BLaER1 treated with 17β-estradiol and CSF1 and Interleukin-3, amounts not matched to agents 10 nM and 100 nM (cell line): ENCODE results near the gene TM4SF5.
A peak's percentile ranks its signal among the peaks of the same experiment; 100 is the strongest.

Source experiments
- H3K27ac ChIP-seq, 11 experiments: shearing (Covaris generic); formaldehyde crosslinking; 2 replicates each; pipeline ENCODE4 v1.8.1; 2022
- H3K27me3 ChIP-seq, 11 experiments: shearing (Covaris generic); formaldehyde crosslinking; 2 replicates each; pipeline ENCODE4 v1.8.1; 2022
- H3K36me3 ChIP-seq, 11 experiments: shearing (Covaris generic); formaldehyde crosslinking; 2 replicates each; pipeline ENCODE4 v1.8.1; 2022
- H3K4me1 ChIP-seq, 10 experiments: shearing (Covaris generic); formaldehyde crosslinking; 2 replicates each; pipeline ENCODE4 v1.8.1; 2022
- H3K4me2 ChIP-seq, 11 experiments: shearing (Covaris generic); formaldehyde crosslinking; 2 replicates each; pipeline ENCODE4 v1.8.1; 2022
- H3K4me3 ChIP-seq, 10 experiments: shearing (Covaris generic); formaldehyde crosslinking; 2 replicates each; pipeline ENCODE4 v1.8.1; 2022
- H3K9ac ChIP-seq, 11 experiments: shearing (Covaris generic); formaldehyde crosslinking; 2 replicates each; pipeline ENCODE4 v1.8.1; 2022
- H3K9me3 ChIP-seq, 11 experiments: shearing (Covaris generic); formaldehyde crosslinking; replicated peaks in 1 of 11; 2 replicates each; pipeline ENCODE4 v1.8.1; 2022
- H4K20me1 ChIP-seq, 11 experiments: shearing (Covaris generic); formaldehyde crosslinking; 2 replicates each; pipeline ENCODE4 v1.8.1; 2022
- Cebpa-rat ChIP-seq, 11 experiments: shearing (Covaris generic); IDR thresholded peaks; 2 replicates each; pipeline ENCODE4 v1.8.1; 2022

The TM4SF5 gene

DNA sequence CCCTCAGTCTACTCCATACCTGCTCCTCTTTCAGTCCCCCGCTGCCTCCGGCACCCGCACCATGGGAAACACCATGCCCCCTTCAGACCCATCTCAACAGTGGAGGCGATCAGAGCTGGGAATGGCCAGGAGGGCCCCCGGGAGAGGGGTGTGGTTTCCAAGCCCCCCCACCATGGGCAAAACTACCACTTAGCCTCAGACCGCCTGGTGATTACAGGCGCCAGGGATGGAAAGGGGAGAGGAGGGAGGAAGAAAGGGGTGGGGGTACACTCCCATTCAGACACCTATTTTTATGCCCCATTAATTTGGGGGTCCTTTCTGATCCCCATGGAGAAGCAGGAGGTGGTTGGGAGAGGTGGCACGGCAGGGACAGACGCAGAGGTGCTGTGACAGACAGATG lies 30.5 kb downstream of the TM4SF5 start, which contains the start of gene C17orf114:
C17orf114 (minus strand) TSS at position 101 of the 400 bp plus-strand sequence.
- no peak within 1 kb of the TSS for H3K4me2 ChIP-seq
- peaks cover 22 to 33% (median 27%) of the 10 kb centered on the region in 11 experiments for H3K36me3 ChIP-seq
- H3K4me3 ChIP-seq, result no peak within 1 kb of the TSS
- H3K9me3 ChIP-seq, result no peaks in the 10 kb centered on the region
- no peak within 1 kb of the TSS for H3K27ac ChIP-seq
- no peaks in the 10 kb centered on the region for H3K27me3 ChIP-seq
- no peak for TF ChIP-seq Cebpa-rat (IDR thresholded peaks at IDR 0.05)
- H3K4me1 ChIP-seq, result peaks cover 2 to 14% (median 10%) of the 10 kb centered on the region in 10 experiments
- H3K9ac ChIP-seq, result peak within 1 kb of the TSS in 1 of 11 experiments; percentile 29; a peak in 2 of 22 replicates
- H4K20me1 ChIP-seq, result peaks cover 0 to 6% (median under 1%) of the 10 kb centered on the region in 11 experiments; a peak in 6 of 22 replicates

DNA sequence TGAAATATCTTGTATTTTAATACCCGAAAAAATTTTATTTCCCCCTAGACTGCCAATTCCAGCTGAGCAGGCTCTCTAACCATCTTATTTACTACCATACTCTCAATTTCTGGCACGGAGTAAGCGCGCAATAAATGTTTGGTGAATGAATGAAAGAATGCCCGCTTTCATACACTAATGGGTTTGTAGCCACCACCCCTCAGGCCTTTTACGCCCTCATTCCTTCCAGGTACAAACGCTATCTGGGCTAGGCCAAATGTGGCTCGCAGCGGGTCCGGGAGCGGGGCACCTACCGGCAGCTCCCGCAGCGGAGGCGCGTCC lies 34.7 kb downstream of the TM4SF5 start:
- TF ChIP-seq Cebpa-rat (IDR thresholded peaks at IDR 0.05), result no peak
- Histone ChIP-seq H3K27ac (peak overlapping the region; percentile 55 to 82 (median 74)), H3K36me3 (peaks cover 0 to 27% (median 9%) of the 10 kb centered on the region in 11 experiments; a peak in 11 of 22 replicates), H3K4me1 (peaks cover 28 to 42% (median 37%) of the 10 kb centered on the region in 10 experiments), H4K20me1 (peaks cover 0 to 27% (median 10%) of the 10 kb centered on the region in 11 experiments; a peak in 11 of 22 replicates), H3K4me3 (peak overlapping the region; percentile 77 to 93 (median 84)), H3K9me3 (no peaks in the 10 kb centered on the region), H3K4me2 (peak overlapping the region; percentile 84 to 98 (median 93)), H3K9ac (peak overlapping the region; percentile 84 to 91 (median 87)), H3K27me3 (no peaks in the 10 kb centered on the region)

DNA sequence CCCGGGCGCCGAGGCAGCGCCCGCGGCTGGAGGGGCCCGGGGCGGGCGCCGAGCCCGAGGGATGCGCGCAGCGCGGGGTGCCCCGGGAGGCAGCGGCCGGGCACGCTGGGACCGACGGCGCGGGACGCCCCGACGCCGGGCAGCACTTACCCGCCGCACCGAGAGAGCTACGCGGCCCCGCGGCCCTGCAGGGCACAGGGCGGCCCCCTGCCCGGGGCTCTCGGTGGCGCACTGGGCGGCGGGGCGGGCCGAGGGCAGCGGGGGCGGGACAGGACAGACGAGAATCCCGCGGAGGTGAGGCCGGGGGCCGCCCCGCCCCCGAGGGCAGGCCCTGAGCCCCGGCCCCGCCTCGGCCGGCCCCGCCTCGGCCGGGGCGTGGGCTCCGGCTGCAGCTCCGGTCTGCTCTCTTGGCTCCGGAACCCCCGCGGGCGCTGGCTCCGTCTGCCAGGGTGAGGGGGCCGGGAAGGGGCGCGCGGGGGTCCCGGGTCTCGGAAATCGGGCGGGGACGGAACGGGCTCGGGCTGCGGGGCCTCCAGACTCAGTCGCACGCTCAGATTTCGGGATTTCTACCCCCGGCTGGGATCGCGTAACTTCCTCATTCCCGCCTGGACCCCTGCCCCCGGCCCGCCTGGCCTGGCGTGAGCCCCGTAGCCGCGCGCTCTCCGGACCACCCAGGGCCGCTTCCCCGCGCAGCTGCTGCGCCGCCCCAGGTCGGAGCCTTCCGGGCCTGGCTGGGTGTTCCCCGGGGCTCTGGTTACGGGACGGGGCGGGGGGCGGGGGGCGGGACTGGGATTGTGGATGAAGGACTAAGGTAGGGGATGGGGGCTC lies 35.3 kb downstream of the TM4SF5 start, which contains the start of gene PLD2:
PLD2 (plus strand) TSS at position 376 of the 828 bp plus-strand sequence. CDS start 621 bp downstream, outside the sequence.
- Histone ChIP-seq H3K9me3 (no peaks in the 10 kb centered on the region), H3K27me3 (no peaks in the 10 kb centered on the region), H3K4me3 (peak within 1 kb of the TSS; percentile 77 to 93 (median 84)), H3K27ac (peak within 1 kb of the TSS; percentile 57 to 82 (median 74)), H3K4me1 (peaks cover 28 to 42% (median 38%) of the 10 kb centered on the region in 10 experiments), H4K20me1 (peaks cover 0 to 27% (median 10%) of the 10 kb centered on the region in 11 experiments; a peak in 11 of 22 replicates), H3K9ac (peak within 1 kb of the TSS; percentile 84 to 91 (median 87)), H3K4me2 (peak within 1 kb of the TSS; percentile 89 to 99 (median 94)), H3K36me3 (peaks cover 0 to 33% (median 9%) of the 10 kb centered on the region in 11 experiments; a peak in 11 of 22 replicates)
- no peak for TF ChIP-seq Cebpa-rat (IDR thresholded peaks at IDR 0.05)

DNA sequence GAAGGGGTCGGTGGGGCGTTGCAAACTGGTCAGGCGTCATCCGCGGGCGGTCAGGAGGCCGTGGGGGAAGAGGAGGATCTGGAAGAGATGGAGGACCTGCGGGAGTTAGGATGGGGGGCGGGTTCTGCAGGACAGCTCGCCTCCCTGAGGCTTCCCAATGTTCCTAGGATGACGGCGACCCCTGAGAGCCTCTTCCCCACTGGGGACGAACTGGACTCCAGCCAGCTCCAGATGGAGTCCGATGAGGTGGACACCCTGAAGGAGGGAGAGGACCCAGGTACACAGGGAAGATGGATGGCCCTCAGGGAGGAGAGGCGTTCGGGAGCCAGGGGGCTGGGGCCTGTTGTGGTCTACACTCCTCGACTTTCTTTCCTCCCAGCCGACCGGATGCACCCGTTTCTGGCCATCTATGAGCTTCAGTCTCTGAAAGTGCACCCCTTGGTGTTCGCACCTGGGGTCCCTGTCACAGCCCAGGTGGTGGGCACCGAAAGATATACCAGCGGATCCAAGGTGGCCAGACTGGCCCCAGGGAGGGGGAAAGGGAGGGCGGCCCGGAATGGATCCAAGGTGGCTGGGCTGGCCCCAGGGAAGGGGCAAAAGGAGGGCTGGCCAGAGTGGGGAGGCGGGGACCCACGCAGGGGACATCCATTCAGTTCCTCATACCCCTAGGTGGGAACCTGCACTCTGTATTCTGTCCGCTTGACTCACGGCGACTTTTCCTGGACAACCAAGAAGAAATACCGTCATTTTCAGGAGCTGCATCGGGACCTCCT lies 36.1 kb downstream of the TM4SF5 start:
- Histone ChIP-seq H3K4me2 (peak overlapping the region; percentile 89 to 99 (median 94)), H3K9me3 (no peaks in the 10 kb centered on the region), H3K4me3 (peak overlapping the region; percentile 77 to 93 (median 84)), H3K27me3 (no peaks in the 10 kb centered on the region), H4K20me1 (peaks cover 0 to 27% (median 10%) of the 10 kb centered on the region in 11 experiments; a peak in 11 of 22 replicates), H3K27ac (peak overlapping the region in 4 of 11 experiments; percentile 74 to 82 (median 82); a peak in 6 of 22 replicates), H3K4me1 (peaks cover 28 to 42% (median 38%) of the 10 kb centered on the region in 10 experiments), H3K36me3 (peaks cover 0 to 33% (median 9%) of the 10 kb centered on the region in 11 experiments; a peak in 11 of 22 replicates), H3K9ac (peak overlapping the region; percentile 84 to 91 (median 87); a peak in 20 of 22 replicates)
- no peak for TF ChIP-seq Cebpa-rat (IDR thresholded peaks at IDR 0.05)

DNA sequence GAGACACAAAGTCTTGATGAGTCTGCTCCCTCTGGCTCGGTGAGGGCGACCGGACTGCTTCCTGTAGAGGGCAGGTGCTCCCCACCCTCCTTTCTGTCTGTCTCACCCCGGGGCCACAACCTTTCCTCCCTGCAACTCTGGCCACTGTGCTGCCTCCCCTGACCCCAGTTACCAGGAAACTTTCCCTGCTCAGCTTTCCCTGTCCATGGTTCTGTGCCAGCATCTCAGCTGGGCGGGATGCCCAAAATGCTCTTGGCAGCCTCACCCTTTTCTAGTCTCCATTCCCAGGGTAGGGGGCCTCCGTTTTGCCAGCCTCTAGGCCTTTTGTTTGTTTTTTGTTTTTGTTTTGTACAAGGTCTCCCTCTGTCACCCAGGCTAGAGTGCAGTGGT lies 36.7 kb downstream of the TM4SF5 start:
- Histone ChIP-seq H3K4me1 (peaks cover 28 to 42% (median 38%) of the 10 kb centered on the region in 10 experiments), H3K36me3 (peaks cover 0 to 33% (median 9%) of the 10 kb centered on the region in 11 experiments; a peak in 11 of 22 replicates), H4K20me1 (peaks cover 0 to 27% (median 10%) of the 10 kb centered on the region in 11 experiments; a peak in 11 of 22 replicates), H3K4me3 (peak overlapping the region in 7 of 10 experiments; percentile 82 to 93 (median 86); a peak in 9 of 20 replicates), H3K27ac (no peak overlapping the region), H3K4me2 (peak overlapping the region; percentile 89 to 99 (median 94)), H3K9ac (peak overlapping the region in 10 of 11 experiments; percentile 84 to 91 (median 87); a peak in 12 of 22 replicates), H3K9me3 (no peaks in the 10 kb centered on the region), H3K27me3 (no peaks in the 10 kb centered on the region)
- no peak for TF ChIP-seq Cebpa-rat (IDR thresholded peaks at IDR 0.05)

DNA sequence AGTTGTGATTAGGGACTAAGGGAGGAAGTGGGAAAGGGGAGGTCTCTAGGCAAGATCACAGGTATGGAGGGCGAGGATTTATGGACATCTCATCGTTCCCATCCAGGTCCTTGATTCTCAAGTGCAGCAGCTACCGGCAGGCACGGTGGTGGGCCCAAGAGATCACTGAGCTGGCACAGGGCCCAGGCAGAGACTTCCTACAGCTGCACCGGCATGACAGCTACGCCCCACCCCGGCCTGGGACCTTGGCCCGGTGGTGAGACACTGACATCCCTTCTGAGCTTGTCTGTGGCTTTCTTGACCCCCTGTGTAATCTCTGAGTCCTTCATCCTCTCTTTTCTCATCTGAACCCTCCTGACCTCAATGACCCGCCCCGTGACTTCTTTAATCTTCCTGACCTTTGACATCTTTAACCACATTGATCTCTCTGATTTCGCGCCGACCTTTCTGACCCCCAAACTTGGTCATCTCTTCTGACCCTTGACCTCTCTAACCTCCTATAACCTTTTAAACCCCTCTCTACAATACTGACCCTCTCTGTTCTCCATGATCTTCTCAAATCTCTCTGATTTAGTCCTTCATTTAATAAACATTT lies 39.1 kb downstream of the TM4SF5 start:
- Histone ChIP-seq H4K20me1 (peaks cover 0 to 31% (median 13%) of the 10 kb centered on the region in 11 experiments; a peak in 11 of 22 replicates), H3K36me3 (peaks cover 2 to 51% (median 22%) of the 10 kb centered on the region in 11 experiments; a peak in 18 of 22 replicates), H3K9ac (peak overlapping the region in 3 of 11 experiments; percentile 21 to 57 (median 35); a peak in 5 of 22 replicates), H3K4me2 (peak overlapping the region; percentile 13 to 99 (median 58); a peak in 21 of 22 replicates), H3K27ac (no peak overlapping the region), H3K4me1 (peaks cover 28 to 42% (median 38%) of the 10 kb centered on the region in 10 experiments), H3K27me3 (no peaks in the 10 kb centered on the region), H3K4me3 (no peak overlapping the region), H3K9me3 (no peaks in the 10 kb centered on the region)
- no peak for TF ChIP-seq Cebpa-rat (IDR thresholded peaks at IDR 0.05)

DNA sequence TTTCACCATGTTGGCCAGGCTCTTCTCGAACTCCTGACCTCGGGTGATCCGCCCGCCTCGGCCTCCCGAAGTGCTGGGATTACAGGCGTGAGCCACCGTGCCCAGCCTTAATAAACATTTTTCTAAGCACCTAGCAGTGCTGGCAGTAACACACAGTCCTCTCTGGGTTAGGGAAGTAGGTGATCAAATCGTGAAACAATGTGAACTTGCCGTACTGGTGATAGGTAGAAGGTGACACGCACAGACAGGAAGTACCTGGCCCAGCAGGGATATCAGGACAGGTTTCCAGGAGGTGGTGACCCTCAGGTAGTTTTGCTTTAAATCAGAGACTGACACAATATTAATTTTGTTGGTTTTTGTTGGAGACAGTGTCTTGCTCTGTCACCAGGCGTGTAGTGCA lies 39.8 kb downstream of the TM4SF5 start:
- Histone ChIP-seq H3K4me1 (peaks cover 28 to 37% (median 32%) of the 10 kb centered on the region in 10 experiments), H4K20me1 (peaks cover 0 to 31% (median 13%) of the 10 kb centered on the region in 11 experiments; a peak in 11 of 22 replicates), H3K27ac (no peak overlapping the region), H3K9me3 (no peaks in the 10 kb centered on the region), H3K4me3 (no peak overlapping the region), H3K27me3 (no peaks in the 10 kb centered on the region), H3K9ac (no peak overlapping the region), H3K4me2 (0 out of 22 replicates have a peak overlapping the region, but pooled peaks of 1 of the 11 experiments have one; percentile 68), H3K36me3 (peaks cover 7 to 58% (median 28%) of the 10 kb centered on the region in 11 experiments; a peak in 20 of 22 replicates)
- TF ChIP-seq Cebpa-rat (IDR thresholded peaks at IDR 0.05), result no peak

DNA sequence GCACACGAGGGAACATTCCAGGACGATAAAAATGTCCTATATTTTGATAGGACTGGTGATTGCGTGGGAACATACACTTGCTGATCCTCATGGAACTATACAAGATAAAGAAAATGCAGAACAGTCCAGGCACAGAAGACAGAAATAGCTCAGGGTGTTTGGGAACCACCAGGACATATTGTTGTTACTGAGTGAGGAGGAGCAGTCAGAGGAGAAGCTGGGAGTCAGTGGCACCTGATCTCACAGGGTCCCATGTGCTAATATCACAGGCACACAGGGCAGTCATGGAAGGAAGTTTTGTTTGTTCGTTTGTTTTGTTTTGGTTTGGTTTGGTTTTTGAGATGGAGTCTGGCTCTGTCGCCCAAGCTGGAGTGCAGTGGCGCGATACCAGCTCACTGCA lies 41.0 kb downstream of the TM4SF5 start:
- H3K4me3 ChIP-seq, result no peak overlapping the region
- no peak overlapping the region for H3K9ac ChIP-seq
- peaks cover 0 to 30% (median 12%) of the 10 kb centered on the region in 11 experiments; a peak in 11 of 22 replicates for H4K20me1 ChIP-seq
- H3K4me1 ChIP-seq, result peaks cover 26 to 34% (median 30%) of the 10 kb centered on the region in 10 experiments
- no peaks in the 10 kb centered on the region for H3K9me3 ChIP-seq
- peaks cover 13 to 70% (median 38%) of the 10 kb centered on the region in 11 experiments; a peak in 21 of 22 replicates for H3K36me3 ChIP-seq
- no peak for TF ChIP-seq Cebpa-rat (IDR thresholded peaks at IDR 0.05)
- no peak overlapping the region for H3K4me2 ChIP-seq
- H3K27me3 ChIP-seq, result no peaks in the 10 kb centered on the region
- no peak overlapping the region for H3K27ac ChIP-seq
